Measurements from ENCODE around the gene CEP20.
A peak's percentile ranks its signal among the peaks of the same experiment; 100 is the strongest.
"Not testable (repeated sequence)": the region's sequence is repeated elsewhere in the genome, so short reads cannot be mapped to it uniquely, and the experiment has no call there.

Gene CEP20

DNA sequence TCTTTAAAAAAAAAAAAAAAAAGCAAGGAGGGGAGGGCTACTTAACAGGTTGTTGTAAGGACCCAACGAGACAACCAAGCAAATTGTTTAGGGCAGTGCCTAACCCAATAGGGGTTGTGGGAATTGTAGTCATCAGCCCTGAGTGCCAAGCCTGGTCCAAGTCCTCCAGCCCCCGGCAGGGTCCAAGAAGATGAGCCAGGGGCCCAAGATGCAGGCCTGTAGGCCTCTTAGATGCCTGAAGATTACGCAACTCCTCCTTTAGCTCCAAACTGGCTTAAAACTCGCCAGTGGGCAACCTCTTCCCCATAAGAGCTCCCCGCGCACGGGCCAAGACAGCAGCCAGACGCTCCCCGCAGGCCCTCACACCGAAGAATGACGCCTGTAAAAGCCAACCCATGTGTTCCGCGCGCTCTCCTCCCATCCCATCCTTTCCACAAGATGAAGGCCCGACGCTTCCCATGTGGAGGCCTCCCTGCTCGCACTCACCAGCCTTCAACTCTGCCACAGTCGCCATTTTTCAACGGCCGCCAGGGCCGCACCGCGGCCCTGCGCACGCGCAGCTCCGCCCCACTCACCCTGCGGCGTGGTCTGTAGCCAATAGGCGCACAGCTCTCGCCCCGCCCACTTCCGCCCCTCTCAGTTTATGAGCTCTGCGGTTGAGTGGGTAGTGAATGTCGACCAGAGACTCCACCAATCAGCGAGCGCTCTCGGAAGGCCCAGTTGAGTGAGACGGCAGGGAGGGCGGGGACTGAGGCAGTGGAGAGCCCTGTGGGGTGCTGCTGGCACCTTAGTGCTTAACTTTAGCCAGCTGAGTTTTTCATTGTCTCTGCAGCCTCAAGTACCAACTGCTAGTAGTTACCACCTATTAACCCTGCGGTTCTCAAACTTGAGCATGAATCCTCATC, at the start of gene CEP20:
CEP20 (minus strand) TSS at position 532 of the 905 bp plus-strand sequence; CDS start at position 514, 18 bp downstream.
- DNase-seq: peak; percentile 99

GRCh38 chr16:15936809-15937208, 48.4 kb upstream of the CEP20 start:
- not testable (repeated sequence) for DNase-seq

DNA sequence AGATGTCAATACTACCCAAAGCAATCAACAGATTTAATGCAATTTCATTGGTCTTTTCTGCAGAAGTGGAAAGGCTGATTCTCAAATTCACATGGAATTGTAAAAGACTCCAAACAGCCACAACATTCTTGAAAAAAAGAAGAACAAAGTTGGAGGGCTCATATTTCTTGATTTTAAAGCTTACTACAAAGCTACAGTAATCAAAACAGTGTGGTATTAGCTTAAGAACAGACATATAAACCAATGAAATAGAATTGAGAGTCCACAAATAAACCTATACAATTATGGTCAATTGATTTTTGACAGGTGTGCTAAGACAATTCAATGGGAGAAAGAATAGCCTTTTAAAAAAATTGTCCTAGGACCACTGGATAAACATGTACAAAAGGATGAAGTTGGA, 46.6 kb upstream of the CEP20 start:
- DNase-seq: no peak

DNA sequence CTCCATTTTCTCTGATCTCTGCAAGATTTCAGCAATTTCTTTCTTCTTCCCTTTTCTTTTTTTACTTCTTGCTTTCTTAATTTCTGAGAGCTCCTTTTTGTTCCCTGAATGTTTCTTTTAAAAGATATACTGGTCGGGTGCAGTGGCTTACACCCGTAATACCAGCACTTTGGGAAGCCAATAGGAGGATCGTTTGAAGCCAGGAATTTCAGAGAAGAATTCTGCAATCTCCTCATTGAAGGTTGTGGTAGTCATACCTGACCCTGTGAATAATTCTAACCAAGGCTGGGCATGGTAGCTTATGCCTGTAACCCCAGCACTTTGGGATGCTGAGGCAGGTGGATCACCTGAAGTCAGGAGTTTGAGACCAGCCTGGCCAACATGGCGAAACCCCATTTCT, 45.4 kb upstream of the CEP20 start:
- DNase-seq: no peak

DNA sequence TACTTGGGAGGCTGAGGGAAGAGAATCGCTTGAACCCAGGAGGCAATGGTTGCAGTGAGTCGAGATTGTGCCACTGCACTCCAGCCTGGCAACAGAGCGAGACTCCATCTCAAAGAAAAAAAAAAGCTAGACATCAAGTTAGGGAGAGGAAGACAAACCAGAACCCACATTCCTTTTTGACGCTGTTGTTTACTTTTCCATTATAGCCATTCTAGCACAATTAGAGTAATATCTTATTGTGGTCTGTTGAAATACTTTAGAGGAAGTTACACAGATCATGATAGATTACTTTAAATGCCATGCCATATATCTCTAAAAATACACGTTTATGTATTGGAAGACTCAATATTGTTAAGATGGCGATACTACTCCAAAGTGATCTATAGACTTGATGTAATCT, 44.5 kb upstream of the CEP20 start:
- DNase-seq: no peak

- no peak for DNase-seq
These were observed 40.1 kb upstream of the CEP20 start for GRCh38 chr16:15928261-15929104.

DNA sequence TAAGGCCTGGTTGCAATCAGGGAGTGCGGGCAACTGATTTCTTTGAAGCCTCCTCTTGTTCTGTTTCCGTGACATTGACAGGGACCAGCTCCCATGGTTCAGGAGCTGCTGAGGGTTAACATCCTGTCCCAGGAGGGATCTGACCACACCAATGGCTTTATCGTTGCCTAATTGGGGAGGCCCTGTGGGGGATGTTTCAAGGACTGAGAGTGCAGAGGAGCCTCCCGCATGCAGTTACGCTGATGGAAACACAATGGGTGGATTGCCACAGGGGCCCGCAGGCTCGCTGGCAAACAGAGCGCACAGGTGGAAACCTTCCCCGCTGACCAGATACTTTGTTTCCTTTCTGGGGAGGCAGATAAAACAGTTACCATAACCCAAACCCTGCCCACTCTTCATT, 37.2 kb upstream of the CEP20 start:
- no peak for DNase-seq

DNA sequence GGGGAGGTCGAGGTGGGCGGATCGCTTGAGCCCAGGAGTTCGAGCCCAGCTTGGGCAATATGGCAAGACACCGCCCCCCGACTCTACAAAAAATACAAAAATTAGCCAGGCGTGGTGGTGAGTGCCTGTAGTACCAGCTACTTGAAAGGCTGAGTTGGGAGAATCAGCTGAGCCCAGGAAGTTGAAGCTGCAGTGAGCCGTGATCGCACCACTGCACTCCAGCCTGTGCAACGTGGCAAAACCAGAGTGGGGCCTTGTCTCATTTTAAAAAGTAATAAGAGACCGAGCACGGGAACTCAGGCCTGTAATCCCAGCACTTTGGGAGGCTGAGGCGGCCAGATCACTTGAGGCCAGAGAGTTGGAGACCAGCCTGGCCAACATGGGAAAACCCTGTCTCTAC, 36.6 kb upstream of the CEP20 start:
- DNase-seq: no peak

- no peak for DNase-seq
These were observed 30.9 kb upstream of the CEP20 start for GRCh38 chr16:15919331-15919730.

DNA sequence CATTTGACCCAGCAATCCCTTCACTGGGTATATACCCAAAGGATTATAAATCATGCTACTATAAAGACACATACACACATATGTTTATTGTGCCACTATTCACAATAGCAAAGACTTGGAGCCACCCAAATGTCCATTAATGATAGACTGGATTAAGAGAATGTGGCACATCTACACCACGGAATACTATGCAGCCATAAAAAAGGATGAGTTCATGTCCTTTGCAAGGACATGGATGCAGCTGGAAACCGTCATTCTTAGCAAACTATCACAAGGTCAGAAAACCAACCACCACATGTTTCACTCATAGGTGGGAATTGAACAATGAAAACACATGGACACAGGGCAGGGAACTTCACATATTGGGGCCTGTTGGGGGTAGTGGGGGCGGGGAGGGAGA, 29.9 kb upstream of the CEP20 start:
- DNase-seq: not testable (repeated sequence)

GRCh38 chr16:15916323-15916722, 27.9 kb upstream of the CEP20 start:
- no peak for DNase-seq

GRCh38 chr16:15915555-15916081, 27.2 kb upstream of the CEP20 start:
- no peak for DNase-seq

DNA sequence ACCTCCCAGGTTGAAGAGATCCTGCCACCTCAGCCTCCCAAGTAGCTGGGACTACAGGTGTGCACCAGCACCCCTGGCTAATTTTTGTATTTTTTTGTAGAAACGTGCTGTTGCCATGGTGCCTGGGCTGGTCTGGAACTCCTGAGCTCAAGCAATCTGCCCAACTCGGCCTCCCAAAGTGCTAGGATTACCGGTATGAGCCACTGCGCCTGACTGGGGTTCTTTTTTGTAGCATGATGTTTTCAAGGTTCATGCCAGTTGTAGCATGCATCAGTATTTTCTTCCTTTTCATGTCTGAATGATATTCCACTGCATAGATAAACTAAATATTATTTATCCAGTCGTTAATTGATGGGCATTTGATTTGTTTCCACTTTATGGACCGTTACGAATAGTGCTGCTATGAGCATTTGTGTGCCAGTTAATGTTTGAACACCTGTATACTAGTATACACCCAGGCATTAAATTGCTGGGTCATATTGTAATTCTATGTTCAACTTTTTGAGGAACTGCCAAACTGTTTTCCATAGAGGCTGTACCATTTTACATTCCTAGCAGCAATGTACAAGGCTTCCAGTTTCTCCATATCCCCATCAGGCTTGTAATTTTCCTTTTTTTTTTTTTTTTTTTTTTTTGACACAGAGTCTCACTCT, 24.8 kb upstream of the CEP20 start:
- no peak for DNase-seq

- no peak for DNase-seq
These were observed 22.8 kb upstream of the CEP20 start for GRCh38 chr16:15911198-15911597.

DNA sequence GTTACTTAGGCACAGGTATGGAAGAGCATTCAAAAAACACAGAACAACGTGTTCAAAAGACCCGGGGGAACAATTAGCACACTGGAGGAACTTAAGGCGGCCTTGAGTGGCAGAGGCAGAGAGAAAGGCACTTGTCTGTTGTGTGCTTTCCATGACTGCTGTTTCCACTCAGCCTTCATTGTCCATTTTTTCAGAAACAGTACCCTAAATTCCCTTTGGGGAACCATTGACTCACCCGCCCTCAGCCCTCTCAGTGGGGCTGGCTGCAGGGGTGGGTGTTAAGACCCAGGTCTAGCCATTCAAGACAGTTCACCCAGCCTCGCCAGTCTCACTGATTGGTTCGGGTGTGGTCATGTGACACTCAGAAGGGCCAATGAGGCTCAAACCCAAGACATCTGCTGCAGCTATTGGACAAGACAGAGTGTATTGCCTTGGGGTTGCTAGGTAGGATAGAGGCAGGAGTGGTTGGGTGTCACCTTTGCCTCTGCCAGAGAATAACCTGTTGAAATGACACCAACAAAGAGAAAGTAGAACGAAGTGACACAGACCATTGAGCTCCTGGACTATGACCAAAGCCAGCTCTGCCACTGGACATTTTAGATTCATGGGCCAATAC, 19.6 kb upstream of the CEP20 start:
- DNase-seq: no peak

DNA sequence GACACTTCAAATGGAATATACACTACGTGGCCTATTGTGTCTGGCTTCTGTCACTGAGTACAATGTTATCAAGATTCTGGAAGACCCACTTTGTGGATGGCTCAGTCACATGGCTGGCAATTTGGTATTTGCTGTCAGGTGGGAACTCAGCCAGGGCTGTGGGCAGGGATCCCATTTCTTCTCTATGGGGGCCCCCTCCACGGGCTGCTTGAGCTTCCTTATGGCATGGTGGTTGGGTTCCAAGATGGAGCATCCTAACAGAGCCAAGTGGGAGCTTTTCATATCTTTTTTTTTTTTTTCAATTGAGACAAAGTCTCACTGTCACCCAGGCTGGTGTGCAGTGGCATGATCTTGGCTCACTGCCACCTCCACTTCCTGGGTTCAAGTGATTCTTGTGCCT, 18.0 kb upstream of the CEP20 start:
- no peak for DNase-seq

DNA sequence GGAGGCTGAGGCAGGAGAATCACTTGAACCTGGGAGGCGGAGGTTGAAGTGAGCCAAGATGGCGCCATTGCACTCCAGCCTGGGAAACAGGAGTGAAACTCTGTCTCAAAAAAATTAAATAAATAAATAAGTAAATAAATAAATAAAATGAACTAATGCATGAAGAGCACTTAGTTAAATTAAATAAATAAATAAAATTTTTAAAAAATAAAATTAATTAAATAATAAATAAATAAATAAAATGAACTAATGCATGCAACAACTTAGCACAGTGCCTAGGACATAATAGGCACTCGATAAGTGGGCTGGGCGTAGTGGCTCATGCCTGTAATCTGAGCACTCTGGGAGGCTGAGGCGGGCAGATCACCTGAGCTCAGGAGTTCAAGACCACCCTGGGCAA, 15.6 kb upstream of the CEP20 start:
- DNase-seq: no peak

DNA sequence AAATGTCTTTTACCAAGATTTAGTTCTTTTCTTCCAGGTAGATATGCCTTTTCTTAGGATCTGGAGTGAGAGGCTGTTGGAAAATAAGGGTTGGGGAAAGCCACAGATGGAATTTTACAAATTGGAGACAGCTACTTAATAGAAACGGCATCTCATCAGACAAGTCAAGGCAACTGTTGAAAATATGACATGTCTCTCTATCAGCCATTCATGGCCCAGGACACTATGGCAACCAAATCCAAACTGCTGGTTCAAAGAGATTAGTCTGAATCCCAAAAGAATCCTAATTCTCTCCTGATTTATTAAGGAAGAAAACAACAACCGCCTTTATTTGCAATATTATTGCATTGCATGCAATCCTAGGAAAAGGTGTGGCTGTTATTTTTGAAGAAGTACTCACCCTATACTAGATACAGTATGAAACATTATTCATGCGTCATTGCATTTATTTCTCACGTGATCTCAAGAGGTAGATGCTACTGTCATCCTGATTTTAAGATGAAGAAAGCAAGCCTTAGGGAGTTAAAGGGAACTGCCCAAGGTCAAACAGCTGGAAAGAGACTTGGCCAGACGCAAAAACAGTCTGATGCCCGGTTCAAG, 12.6 kb upstream of the CEP20 start:
- no peak for DNase-seq

DNA sequence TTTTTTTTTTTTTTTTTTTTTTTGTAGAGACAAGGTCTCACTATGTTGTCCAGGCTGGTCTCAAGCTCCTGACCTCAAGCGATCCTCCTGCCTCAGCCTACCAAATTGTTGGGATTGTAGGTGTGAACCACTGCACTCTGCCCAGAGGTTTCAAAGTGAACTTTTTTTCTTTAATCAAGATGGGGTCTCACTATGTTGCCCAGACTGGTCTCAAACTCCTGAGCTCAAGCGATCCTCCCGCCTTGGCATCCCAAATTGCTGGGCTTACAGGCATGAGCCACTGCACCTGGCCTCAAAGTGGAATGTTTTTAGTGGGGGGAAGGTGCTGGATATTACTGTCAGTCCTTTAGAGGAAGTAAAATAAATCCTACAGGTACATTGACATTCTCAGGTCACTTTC, 12.0 kb upstream of the CEP20 start:
- no peak for DNase-seq

DNA sequence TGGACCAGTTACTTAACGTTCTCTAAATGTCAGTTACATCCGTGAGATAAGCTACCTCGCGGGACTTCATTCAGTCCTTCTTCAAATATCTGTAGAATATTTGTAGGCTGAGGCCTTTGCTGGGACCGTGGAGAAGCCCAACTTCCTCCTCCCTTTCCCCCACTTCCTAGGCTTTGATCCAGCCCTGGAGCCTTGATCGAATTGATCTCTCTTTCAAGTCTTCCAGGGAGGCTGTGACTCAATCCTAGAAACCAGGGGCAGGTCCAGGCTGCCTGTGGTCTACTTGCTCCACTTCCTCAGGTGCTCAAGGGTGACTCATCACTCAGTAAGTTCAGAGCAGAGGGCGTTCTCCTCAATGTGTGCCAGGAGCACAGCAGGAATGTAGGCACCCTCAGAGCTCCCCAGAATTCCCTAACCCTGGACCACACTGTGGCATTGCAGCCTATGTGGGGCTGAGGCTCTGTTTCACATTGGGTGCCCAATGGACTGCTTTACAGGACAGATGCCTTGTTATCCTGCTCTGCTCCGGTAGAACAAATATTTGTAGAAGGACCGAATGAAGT, 11.2 kb upstream of the CEP20 start:
- no peak for DNase-seq

GRCh38 chr16:15898654-15899053, 10.3 kb upstream of the CEP20 start:
- DNase-seq: no peak

DNA sequence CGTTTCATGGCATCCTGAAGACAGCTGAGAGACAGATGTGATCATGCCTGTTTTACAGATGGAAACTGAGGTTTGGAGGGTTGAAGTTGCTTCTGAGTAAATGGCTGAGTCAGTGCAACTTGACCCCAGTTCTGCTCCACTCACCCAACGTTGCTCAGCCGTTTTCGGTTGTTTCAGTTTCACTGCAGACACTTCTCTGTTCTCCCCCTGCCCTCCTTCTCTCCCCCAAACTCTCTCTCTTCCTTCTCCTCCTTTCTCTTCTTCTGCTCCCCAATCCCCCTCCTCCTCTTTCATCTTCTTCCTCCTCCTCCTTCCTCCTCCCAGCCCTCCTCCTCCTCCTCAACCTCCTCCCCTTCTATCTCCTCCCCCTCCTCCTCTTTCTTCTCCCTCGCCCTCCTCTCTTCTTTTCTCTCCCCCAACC, 9.4 kb upstream of the CEP20 start:
- no peak for DNase-seq

All from eye (tissue), 1 donor.